RKO (cell line): ENCODE data around the gene EFNB1.

Experiments
- DNase-seq: peaks from one replicate; pipeline ENCODE4 v3.0.0-alpha.2; 2016; ENCODE audit warnings: low spot score

The EFNB1 gene

GRCh38 chrX:68844581-68844980, 15.8 kb downstream of the EFNB1 start:
- no peak for DNase-seq

- no peak for DNase-seq
These were observed 17.7 kb downstream of the EFNB1 start for GRCh38 chrX:68846536-68846935.

- DNase-seq: no peak
These were observed 18.4 kb downstream of the EFNB1 start for GRCh38 chrX:68847172-68847571.

GRCh38 chrX:68848189-68848940, 19.5 kb downstream of the EFNB1 start:
- no peak for DNase-seq

GRCh38 chrX:68851082-68851481, 22.3 kb downstream of the EFNB1 start:
- DNase-seq: no peak

- no peak for DNase-seq
These were observed 23.2 kb downstream of the EFNB1 start for GRCh38 chrX:68852046-68852445.

- DNase-seq: no peak
These were observed 24.9 kb downstream of the EFNB1 start for GRCh38 chrX:68853665-68854251.

- DNase-seq: no peak
These were observed 36.5 kb downstream of the EFNB1 start for GRCh38 chrX:68865300-68865699.

- DNase-seq: no peak
These were observed 37.1 kb downstream of the EFNB1 start for GRCh38 chrX:68865926-68866325.

GRCh38 chrX:68867458-68868112, 38.8 kb downstream of the EFNB1 start:
- no peak for DNase-seq

- no peak for DNase-seq
These were observed 39.5 kb downstream of the EFNB1 start for GRCh38 chrX:68868316-68868715.

- DNase-seq: no peak
These were observed 40.3 kb downstream of the EFNB1 start for GRCh38 chrX:68868902-68869800.

- DNase-seq: no peak
These were observed 41.5 kb downstream of the EFNB1 start for GRCh38 chrX:68870357-68870756.

GRCh38 chrX:68872171-68872570, 43.4 kb downstream of the EFNB1 start:
- DNase-seq: no peak

GRCh38 chrX:68874076-68874475, 45.3 kb downstream of the EFNB1 start:
- no peak for DNase-seq

- DNase-seq: no peak
These were observed 47.9 kb downstream of the EFNB1 start for GRCh38 chrX:68876731-68877130.

GRCh38 chrX:68877606-68878005, 48.8 kb downstream of the EFNB1 start:
- no peak for DNase-seq

GRCh38 chrX:68878977-68879645, 50.3 kb downstream of the EFNB1 start:
- no peak for DNase-seq

- no peak for DNase-seq
These were observed 52.2 kb downstream of the EFNB1 start for GRCh38 chrX:68880846-68881552.

GRCh38 chrX:68881911-68882310, 53.1 kb downstream of the EFNB1 start:
- no peak for DNase-seq

GRCh38 chrX:68883800-68884199, 55.0 kb downstream of the EFNB1 start:
- DNase-seq: no peak
